SK-N-SH (cell line): Measurements from ENCODE around the gene RAB11FIP5. TPM values are rescaled to one million over a fixed set of nuclear protein-coding genes. Genes with fewer than 3 reads are reported as not detected.

Source experiments
- CTCF ChIA-PET: fragments of 300-600, 350-600 bp; formaldehyde crosslinking; extraction: SDS; loops from one replicate; lab custom pipeline; 2021; lab: Yijun Ruan, JAX
- POLR2A ChIA-PET: fragments of 350-600 bp; sonication (Branson Sonifier 250); formaldehyde crosslinking; extraction: SDS; loops from one replicate; lab custom pipeline; 2020; ENCODE audit warnings: antibody characterized with exemption, inconsistent platforms; lab: Yijun Ruan, JAX
- DNase-seq: peaks from one replicate; pipeline ENCODE4 v3.0.0; 2012
- H2AFZ ChIP-seq: fragments of 200-600 bp; sonication (generic); 2 replicates; pipeline ENCODE4 v1.8.1; 2016; ENCODE audit warnings: antibody characterized with exemption, mild to moderate bottlenecking, low read depth
- H3F3A ChIP-seq: fragments of 200-600 bp; sonication (generic); replicated peaks from 2 replicates; pipeline ENCODE3; 2016; ENCODE audit warnings: antibody characterized with exemption, mild to moderate bottlenecking; ENCODE audit not compliant: insufficient read depth
- H3K27ac ChIP-seq, 2 experiments: fragments of 200-500 bp in 1 of 2; fragments of 200-600 bp in 1 of 2; sonication (Bioruptor generic) in 1 of 2; sonication (generic), shearing (Covaris generic) in 1 of 2; 2 replicates each; pipeline versions ENCODE4 v1.5.1 to v1.6.1; 2014 to 2016; ENCODE audit warnings: low read depth in 2 of 2, inconsistent platforms in 1 of 2, low read length in 1 of 2, mild to moderate bottlenecking in 1 of 2, mixed read lengths in 1 of 2
- H3K27me3 ChIP-seq: fragments of 200-600 bp; sonication (generic), shearing (Covaris generic); 2 replicates; pipeline ENCODE4 v1.6.1; 2016; ENCODE audit warnings: mixed run types; ENCODE audit not compliant: insufficient read depth
- H3K36me3 ChIP-seq, 2 experiments: fragments of 200-500 bp in 1 of 2; fragments of 200-600 bp in 1 of 2; sonication (Bioruptor generic) in 1 of 2; sonication (generic) in 1 of 2; replicated peaks in 1 of 2; 2 replicates each; pipeline versions ENCODE3 to v1.5.1; 2014 to 2016; ENCODE audit warnings: low read length in 1 of 2, mild to moderate bottlenecking in 1 of 2; ENCODE audit not compliant: insufficient read depth in 2 of 2, control insufficient read depth in 1 of 2
- H3K4me1 ChIP-seq, 2 experiments: fragments of 200-500 bp in 1 of 2; fragments of 200-600 bp in 1 of 2; sonication (Bioruptor generic) in 1 of 2; sonication (generic), shearing (Covaris generic) in 1 of 2; 2 replicates each; pipeline versions ENCODE4 v1.5.1 to v1.6.1; 2014 to 2016; ENCODE audit warnings: low read depth in 1 of 2, low read length in 1 of 2, mixed run types in 1 of 2; ENCODE audit not compliant: insufficient read depth in 2 of 2, control insufficient read depth in 1 of 2
- H3K4me2 ChIP-seq: fragments of 200-600 bp; sonication (generic), shearing (Covaris generic); 2 replicates; pipeline ENCODE4 v1.6.1; 2017; ENCODE audit warnings: mixed run types
- H3K4me3 ChIP-seq, 2 experiments: fragments of 200-500 bp in 1 of 2; fragments of 200-600 bp in 1 of 2; sonication (Bioruptor generic) in 1 of 2; sonication (generic), shearing (Covaris generic) in 1 of 2; 2 replicates each; pipeline versions ENCODE4 v1.5.1 to v1.8.1; 2014 to 2016; ENCODE audit warnings: low read depth in 2 of 2, inconsistent platforms in 1 of 2, low read length in 1 of 2, mild to moderate bottlenecking in 1 of 2, mixed read lengths in 1 of 2, moderate library complexity in 1 of 2
- H3K79me2 ChIP-seq: fragments of 200-600 bp; sonication (generic); 2 replicates; pipeline ENCODE4 v1.8.1; 2017; ENCODE audit warnings: mild to moderate bottlenecking; ENCODE audit not compliant: insufficient read depth
- H3K9ac ChIP-seq: fragments of 200-600 bp; sonication (generic); 2 replicates; pipeline ENCODE4 v1.6.1; 2017; ENCODE audit warnings: mixed run types
- H3K9me2 ChIP-seq: fragments of 200-600 bp; sonication (generic); 2 replicates; pipeline ENCODE4 v1.6.1; 2017; ENCODE audit warnings: mixed run types
- H3K9me3 ChIP-seq: fragments of 200-600 bp; sonication (generic); 2 replicates; pipeline ENCODE4 v1.6.1; 2017; ENCODE audit warnings: mixed run types, mild to moderate bottlenecking, moderate library complexity
- H4K20me1 ChIP-seq: fragments of 200-600 bp; sonication (generic); 2 replicates; pipeline ENCODE4 v1.6.1; 2017; ENCODE audit warnings: mild to moderate bottlenecking, mixed run types; ENCODE audit not compliant: insufficient read depth
- CHD2 ChIP-seq: fragments of 150-350 bp; IDR thresholded peaks from 2 replicates; pipeline ENCODE4 v1.6.1; 2018; ENCODE audit warnings: low read length; ENCODE audit not compliant: partially characterized antibody
- ELF1 ChIP-seq: IDR thresholded peaks from 2 replicates; pipeline ENCODE4 v1.4.0; 2012
- EZH2phosphoT487 ChIP-seq: fragments of 200-600 bp; sonication (generic); IDR thresholded peaks from 2 replicates; pipeline ENCODE4 v1.6.1; 2017; ENCODE audit warnings: low read depth, mixed run types, mild to moderate bottlenecking, antibody characterized with exemption, moderate library complexity, borderline replicate concordance
- FOXJ3 ChIP-seq: sonication (generic); formaldehyde crosslinking; IDR thresholded peaks from 2 replicates; pipeline ENCODE4 v1.5.1; 2020; ENCODE audit warnings: mild to moderate bottlenecking, missing genetic modification reagents
- FOXM1 ChIP-seq: IDR thresholded peaks from 2 replicates; pipeline ENCODE4 v1.4.0; 2012; ENCODE audit warnings: low read depth, mild to moderate bottlenecking
- GABPA ChIP-seq: IDR thresholded peaks from 2 replicates; pipeline ENCODE4 v1.4.0; 2012; ENCODE audit warnings: low read depth, mild to moderate bottlenecking
- JUND ChIP-seq: IDR thresholded peaks from 2 replicates; pipeline ENCODE4 v1.4.0; 2012
- MXI1 ChIP-seq: IDR thresholded peaks from 2 replicates; pipeline ENCODE4 v1.6.1; 2012; ENCODE audit warnings: mild to moderate bottlenecking, low read depth, low read length, improper control_type of control experiment
- NRF1 ChIP-seq: IDR thresholded peaks from 2 replicates; pipeline ENCODE4 v1.6.1; 2012; ENCODE audit warnings: low read depth, mild to moderate bottlenecking, low read length
- RFX5 ChIP-seq: IDR thresholded peaks from 2 replicates; pipeline ENCODE4 v1.6.1; 2012; ENCODE audit warnings: mild to moderate bottlenecking, improper control_type of control experiment, low read length
- SIN3A ChIP-seq: IDR thresholded peaks from 2 replicates; pipeline ENCODE4 v1.6.1; 2012; ENCODE audit warnings: low read depth, mild to moderate bottlenecking, low read length, moderate library complexity, borderline replicate concordance
- SMC3 ChIP-seq: IDR thresholded peaks from 2 replicates; pipeline ENCODE4 v1.6.1; 2012; ENCODE audit warnings: low read depth, low read length, improper control_type of control experiment
- TAF1 ChIP-seq: IDR thresholded peaks from 2 replicates; pipeline ENCODE4 v1.6.1; 2012; ENCODE audit warnings: low read depth, mild to moderate bottlenecking, low read length, moderate library complexity, borderline replicate concordance
- YY1 ChIP-seq: IDR thresholded peaks from 2 replicates; pipeline ENCODE4 v1.4.0; 2012; ENCODE audit warnings: low read depth, mild to moderate bottlenecking
- WGBS: methylation state at CpG from one replicate; pipeline ENCODE4 v1.1.6; 2017; ENCODE audit warnings: low lambda C conversion rate; 5-methylcytosine and 5-hydroxymethylcytosine counted together
- polyA plus RNA-seq, 3 experiments: library from polyadenylated mRNA; depleted of rRNA; stranded (reverse); fragments of >200 nt; gene quantifications; 2 replicates each; pipeline ENCODE4 v1.2.3, GENCODE V29; 2012
- TF ChIP-seq, protein P1 (sequence below): IDR thresholded peaks from 2 replicates; pipeline ENCODE4 v1.6.1; 2012; ENCODE audit warnings: mild to moderate bottlenecking, low read depth, low read length, moderate library complexity
- TF ChIP-seq, protein P2 (sequence below): IDR thresholded peaks from 2 replicates; pipeline ENCODE4 v1.4.0; 2012; ENCODE audit warnings: low read depth, borderline replicate concordance
- TF ChIP-seq, protein P3 (sequence below): IDR thresholded peaks from 2 replicates; pipeline ENCODE4 v1.4.0; 2012; ENCODE audit warnings: low read depth, borderline replicate concordance
- TF ChIP-seq, protein P4 (sequence below): fragments of 150-350 bp; IDR thresholded peaks from 2 replicates; pipeline ENCODE4 v1.6.1; 2016; ENCODE audit warnings: mild to moderate bottlenecking, low read depth, low read length
- TF ChIP-seq, protein P5 (sequence below): fragments of 200-600 bp; sonication (generic); IDR thresholded peaks from 2 replicates; pipeline ENCODE4 v1.6.1; 2017; ENCODE audit warnings: antibody characterized with exemption, mild to moderate bottlenecking, moderate library complexity

RAB11FIP5 gene
- polyA plus RNA-seq, 1 of the 3 experiments (the other 2 are of a cell fraction), result 17.1 TPM

DNA sequence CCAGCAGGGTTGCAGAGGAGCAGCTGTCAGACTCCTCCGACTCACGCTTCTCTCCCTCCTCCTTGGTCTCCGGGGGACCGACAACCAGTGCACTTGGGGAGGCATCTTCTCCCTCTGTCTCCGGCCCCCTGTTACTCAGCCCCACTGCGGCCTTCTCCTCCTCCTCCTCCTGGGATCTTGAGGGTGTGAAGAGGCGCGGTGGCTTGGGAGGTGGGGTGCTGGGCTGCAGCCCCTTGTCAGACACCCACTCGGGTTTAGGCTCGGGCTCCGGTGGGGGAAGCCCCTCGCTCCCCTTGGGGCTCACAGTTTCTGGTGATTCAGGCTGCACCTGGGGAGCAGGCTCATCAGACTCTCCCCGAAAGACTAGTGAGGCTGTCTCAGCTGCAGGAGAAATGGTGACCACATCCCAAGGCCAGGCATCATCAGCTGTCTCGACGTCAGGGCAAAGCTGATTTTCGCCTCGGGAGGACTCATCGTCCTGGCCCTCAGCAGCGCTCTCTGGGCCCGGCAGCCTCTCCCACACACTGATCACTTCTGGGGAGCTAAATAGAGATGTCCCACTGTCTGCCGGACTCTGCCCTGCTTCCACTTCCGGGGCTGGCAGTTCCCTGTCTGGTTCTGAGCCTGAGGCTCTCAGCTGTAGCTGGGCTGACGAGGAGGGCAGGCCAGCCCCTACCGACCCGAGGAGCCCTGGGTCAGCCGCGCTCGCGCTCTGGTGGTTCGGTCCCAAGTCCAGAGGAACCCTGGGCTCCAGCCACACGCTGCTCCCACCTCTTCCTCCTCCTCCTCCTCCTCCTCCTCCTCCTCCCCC lies 32.2 kb downstream of the RAB11FIP5 start:
- Histone ChIP-seq H3K9ac (no peak overlapping the region), H2AFZ (no peak overlapping the region), H4K20me1 (peaks cover 56% of the 10 kb centered on the region), H3K9me2 (no peaks in the 10 kb centered on the region), H3F3A (no peaks in the 10 kb centered on the region)
- no peak for DNase-seq
- CTCF ChIA-PET, result interaction anchor here (0.6 to 21.6 kb wide), 6 partner anchors 8 to 104 kb away, joined by 3 to 267 read pairs (median 4); no protein-coding TSS in a partner anchor
- POLR2A ChIA-PET, result no interaction called here
- TF ChIP-seq TAF1 (no peak), FOXM1 (no peak), MXI1 (no peak), JUND (no peak), YY1 (no peak), RFX5 (no peak), FOXJ3 (no peak), SIN3A (no peak), GABPA (no peak), SMC3 (no peak), EZH2phosphoT487 (no peak), CHD2 (no peak), ELF1 (no peak), NRF1 (no peak)
- TF ChIP-seq, protein P1, sequence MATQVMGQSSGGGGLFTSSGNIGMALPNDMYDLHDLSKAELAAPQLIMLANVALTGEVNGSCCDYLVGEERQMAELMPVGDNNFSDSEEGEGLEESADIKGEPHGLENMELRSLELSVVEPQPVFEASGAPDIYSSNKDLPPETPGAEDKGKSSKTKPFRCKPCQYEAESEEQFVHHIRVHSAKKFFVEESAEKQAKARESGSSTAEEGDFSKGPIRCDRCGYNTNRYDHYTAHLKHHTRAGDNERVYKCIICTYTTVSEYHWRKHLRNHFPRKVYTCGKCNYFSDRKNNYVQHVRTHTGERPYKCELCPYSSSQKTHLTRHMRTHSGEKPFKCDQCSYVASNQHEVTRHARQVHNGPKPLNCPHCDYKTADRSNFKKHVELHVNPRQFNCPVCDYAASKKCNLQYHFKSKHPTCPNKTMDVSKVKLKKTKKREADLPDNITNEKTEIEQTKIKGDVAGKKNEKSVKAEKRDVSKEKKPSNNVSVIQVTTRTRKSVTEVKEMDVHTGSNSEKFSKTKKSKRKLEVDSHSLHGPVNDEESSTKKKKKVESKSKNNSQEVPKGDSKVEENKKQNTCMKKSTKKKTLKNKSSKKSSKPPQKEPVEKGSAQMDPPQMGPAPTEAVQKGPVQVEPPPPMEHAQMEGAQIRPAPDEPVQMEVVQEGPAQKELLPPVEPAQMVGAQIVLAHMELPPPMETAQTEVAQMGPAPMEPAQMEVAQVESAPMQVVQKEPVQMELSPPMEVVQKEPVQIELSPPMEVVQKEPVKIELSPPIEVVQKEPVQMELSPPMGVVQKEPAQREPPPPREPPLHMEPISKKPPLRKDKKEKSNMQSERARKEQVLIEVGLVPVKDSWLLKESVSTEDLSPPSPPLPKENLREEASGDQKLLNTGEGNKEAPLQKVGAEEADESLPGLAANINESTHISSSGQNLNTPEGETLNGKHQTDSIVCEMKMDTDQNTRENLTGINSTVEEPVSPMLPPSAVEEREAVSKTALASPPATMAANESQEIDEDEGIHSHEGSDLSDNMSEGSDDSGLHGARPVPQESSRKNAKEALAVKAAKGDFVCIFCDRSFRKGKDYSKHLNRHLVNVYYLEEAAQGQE, result no peak
- TF ChIP-seq, protein P2, sequence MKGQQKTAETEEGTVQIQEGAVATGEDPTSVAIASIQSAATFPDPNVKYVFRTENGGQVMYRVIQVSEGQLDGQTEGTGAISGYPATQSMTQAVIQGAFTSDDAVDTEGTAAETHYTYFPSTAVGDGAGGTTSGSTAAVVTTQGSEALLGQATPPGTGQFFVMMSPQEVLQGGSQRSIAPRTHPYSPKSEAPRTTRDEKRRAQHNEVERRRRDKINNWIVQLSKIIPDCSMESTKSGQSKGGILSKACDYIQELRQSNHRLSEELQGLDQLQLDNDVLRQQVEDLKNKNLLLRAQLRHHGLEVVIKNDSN, result no peak
- TF ChIP-seq, protein P3, sequence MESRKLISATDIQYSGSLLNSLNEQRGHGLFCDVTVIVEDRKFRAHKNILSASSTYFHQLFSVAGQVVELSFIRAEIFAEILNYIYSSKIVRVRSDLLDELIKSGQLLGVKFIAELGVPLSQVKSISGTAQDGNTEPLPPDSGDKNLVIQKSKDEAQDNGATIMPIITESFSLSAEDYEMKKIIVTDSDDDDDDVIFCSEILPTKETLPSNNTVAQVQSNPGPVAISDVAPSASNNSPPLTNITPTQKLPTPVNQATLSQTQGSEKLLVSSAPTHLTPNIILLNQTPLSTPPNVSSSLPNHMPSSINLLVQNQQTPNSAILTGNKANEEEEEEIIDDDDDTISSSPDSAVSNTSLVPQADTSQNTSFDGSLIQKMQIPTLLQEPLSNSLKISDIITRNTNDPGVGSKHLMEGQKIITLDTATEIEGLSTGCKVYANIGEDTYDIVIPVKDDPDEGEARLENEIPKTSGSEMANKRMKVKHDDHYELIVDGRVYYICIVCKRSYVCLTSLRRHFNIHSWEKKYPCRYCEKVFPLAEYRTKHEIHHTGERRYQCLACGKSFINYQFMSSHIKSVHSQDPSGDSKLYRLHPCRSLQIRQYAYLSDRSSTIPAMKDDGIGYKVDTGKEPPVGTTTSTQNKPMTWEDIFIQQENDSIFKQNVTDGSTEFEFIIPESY, result no peak
- TF ChIP-seq, protein P4, sequence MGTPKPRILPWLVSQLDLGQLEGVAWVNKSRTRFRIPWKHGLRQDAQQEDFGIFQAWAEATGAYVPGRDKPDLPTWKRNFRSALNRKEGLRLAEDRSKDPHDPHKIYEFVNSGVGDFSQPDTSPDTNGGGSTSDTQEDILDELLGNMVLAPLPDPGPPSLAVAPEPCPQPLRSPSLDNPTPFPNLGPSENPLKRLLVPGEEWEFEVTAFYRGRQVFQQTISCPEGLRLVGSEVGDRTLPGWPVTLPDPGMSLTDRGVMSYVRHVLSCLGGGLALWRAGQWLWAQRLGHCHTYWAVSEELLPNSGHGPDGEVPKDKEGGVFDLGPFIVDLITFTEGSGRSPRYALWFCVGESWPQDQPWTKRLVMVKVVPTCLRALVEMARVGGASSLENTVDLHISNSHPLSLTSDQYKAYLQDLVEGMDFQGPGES, result no peak
- TF ChIP-seq, protein P5, sequence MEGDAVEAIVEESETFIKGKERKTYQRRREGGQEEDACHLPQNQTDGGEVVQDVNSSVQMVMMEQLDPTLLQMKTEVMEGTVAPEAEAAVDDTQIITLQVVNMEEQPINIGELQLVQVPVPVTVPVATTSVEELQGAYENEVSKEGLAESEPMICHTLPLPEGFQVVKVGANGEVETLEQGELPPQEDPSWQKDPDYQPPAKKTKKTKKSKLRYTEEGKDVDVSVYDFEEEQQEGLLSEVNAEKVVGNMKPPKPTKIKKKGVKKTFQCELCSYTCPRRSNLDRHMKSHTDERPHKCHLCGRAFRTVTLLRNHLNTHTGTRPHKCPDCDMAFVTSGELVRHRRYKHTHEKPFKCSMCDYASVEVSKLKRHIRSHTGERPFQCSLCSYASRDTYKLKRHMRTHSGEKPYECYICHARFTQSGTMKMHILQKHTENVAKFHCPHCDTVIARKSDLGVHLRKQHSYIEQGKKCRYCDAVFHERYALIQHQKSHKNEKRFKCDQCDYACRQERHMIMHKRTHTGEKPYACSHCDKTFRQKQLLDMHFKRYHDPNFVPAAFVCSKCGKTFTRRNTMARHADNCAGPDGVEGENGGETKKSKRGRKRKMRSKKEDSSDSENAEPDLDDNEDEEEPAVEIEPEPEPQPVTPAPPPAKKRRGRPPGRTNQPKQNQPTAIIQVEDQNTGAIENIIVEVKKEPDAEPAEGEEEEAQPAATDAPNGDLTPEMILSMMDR, result no peak
- TF ChIP-seq, all 33 proteins: peak for 0
- no peak overlapping the region for H3K4me3 ChIP-seq
- peaks cover 3 to 26% of the 10 kb centered on the region in 2 experiments for H3K36me3 ChIP-seq
- no peaks in the 10 kb centered on the region for H3K27me3 ChIP-seq
- no peaks in the 10 kb centered on the region; a peak in 1 of 4 replicates for H3K4me1 ChIP-seq
- no peaks in the 10 kb centered on the region for H3K9me3 ChIP-seq
- no peak overlapping the region for H3K27ac ChIP-seq
- 94% methylated on average over 28 of the region's 31 CpGs for WGBS
- H3K79me2 ChIP-seq, result peaks cover 43% of the 10 kb centered on the region
- no peak overlapping the region for H3K4me2 ChIP-seq
